WERI-Rb-1 (cell line): ENCODE measurements around the gene ADGRL3.

Source experiments
- DNase-seq: peaks from one replicate; pipeline ENCODE4 v3.0.0-alpha.2; 2020
- H3K27ac ChIP-seq: fragments of 250-450 bp; sonication (Bioruptor Pico); 2 replicates; pipeline ENCODE4 v1.5.1; 2020; ENCODE audit warnings: mild to moderate bottlenecking, moderate library complexity
- H3K27me3 ChIP-seq: fragments of 250-450 bp; sonication (Bioruptor Pico); 2 replicates; pipeline ENCODE4 v1.5.1; 2021; ENCODE audit warnings: mild to moderate bottlenecking, low read depth, moderate library complexity; ENCODE audit not compliant: insufficient read depth, severe bottlenecking
- H3K36me3 ChIP-seq: fragments of 250-450 bp; sonication (Bioruptor Pico); 2 replicates; pipeline ENCODE4 v1.5.1; 2020; ENCODE audit warnings: mild to moderate bottlenecking, moderate library complexity
- H3K4me3 ChIP-seq: 2 replicates; pipeline ENCODE4 v1.5.1; 2011; ENCODE audit warnings: low read depth, mild to moderate bottlenecking, control low read depth, low read length
- H3K9me3 ChIP-seq: fragments of 250-450 bp; sonication (Bioruptor Pico); 2 replicates; pipeline ENCODE4 v1.5.1; 2021; ENCODE audit warnings: mild to moderate bottlenecking, moderate library complexity; ENCODE audit not compliant: severe bottlenecking
- CTCF ChIP-seq: IDR thresholded peaks from 2 replicates; pipeline ENCODE4 v1.5.1; 2011; ENCODE audit warnings: low read depth, mild to moderate bottlenecking, control low read depth, inconsistent platforms, low read length

Gene ADGRL3

GRCh38 chr4:61663310-61663709 is 463.2 kb downstream of the ADGRL3 start:
- Histone ChIP-seq H3K27ac (no peak overlapping the region), H3K27me3 (no peaks in the 10 kb centered on the region), H3K9me3 (peaks cover 4% of the 10 kb centered on the region), H3K36me3 (no peaks in the 10 kb centered on the region), H3K4me3 (no peak overlapping the region)
- no peak for DNase-seq
- no peak for TF ChIP-seq CTCF

GRCh38 chr4:61665649-61666048 is 465.5 kb downstream of the ADGRL3 start:
- Histone ChIP-seq H3K9me3 (peaks cover 5% of the 10 kb centered on the region), H3K27ac (no peak overlapping the region), H3K27me3 (no peaks in the 10 kb centered on the region), H3K4me3 (no peak overlapping the region), H3K36me3 (no peaks in the 10 kb centered on the region)
- no peak for DNase-seq
- TF ChIP-seq CTCF, result no peak

DNA sequence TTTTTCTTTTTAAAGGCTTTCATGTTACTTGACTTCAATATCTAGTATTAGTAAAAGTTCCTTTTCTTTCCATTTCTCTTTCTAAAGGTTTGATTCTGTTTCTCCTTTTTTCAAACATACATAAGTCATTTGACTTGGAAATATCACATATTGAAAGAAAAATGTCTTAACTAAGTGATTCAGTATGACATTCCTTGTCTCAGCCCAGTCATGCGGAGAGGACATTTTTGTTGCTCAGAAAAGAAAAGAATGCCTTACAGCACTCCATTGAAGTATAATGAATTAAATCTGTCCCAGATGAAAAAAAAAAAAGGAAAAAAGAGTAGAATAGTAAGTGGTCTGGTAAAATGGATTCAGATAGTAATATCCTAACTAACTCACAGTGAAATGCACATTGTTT is 466.1 kb downstream of the ADGRL3 start:
- H3K27me3 ChIP-seq, result no peaks in the 10 kb centered on the region

DNA sequence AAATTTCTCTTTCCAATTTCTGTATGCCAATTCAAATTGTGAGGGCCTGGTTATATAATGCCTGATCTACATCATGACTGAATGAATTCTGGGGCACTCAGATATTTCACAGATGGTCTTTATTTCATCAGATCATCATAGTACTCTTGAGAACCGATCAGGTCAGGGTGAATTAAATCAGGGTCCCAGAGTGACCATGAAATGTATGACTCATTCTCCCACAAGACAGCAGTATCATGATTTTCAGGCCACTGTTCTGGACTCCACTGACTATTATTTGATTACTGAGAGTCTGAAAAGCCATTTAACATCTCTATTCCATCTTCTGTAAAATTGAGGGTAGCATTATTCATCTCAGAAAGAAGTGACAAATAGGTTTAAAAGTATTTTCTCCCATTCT is 471.5 kb downstream of the ADGRL3 start:
- TF ChIP-seq CTCF, result no peak
- H3K36me3 ChIP-seq, result no peaks in the 10 kb centered on the region
- no peak overlapping the region for H3K27ac ChIP-seq
- DNase-seq, result no peak
- no peak overlapping the region for H3K4me3 ChIP-seq
- no peaks in the 10 kb centered on the region for H3K27me3 ChIP-seq
- peaks cover 3% of the 10 kb centered on the region for H3K9me3 ChIP-seq

More for the DNA sequence above, 466.1 kb downstream of the ADGRL3 start:
- peaks cover 7% of the 10 kb centered on the region for H3K9me3 ChIP-seq
- no peak for DNase-seq
- no peak overlapping the region for H3K27ac ChIP-seq
- H3K4me3 ChIP-seq, result no peak overlapping the region
- TF ChIP-seq CTCF, result no peak
- no peaks in the 10 kb centered on the region for H3K36me3 ChIP-seq

GRCh38 chr4:61675464-61675863 is 475.3 kb downstream of the ADGRL3 start:
- TF ChIP-seq CTCF, result no peak
- Histone ChIP-seq H3K4me3 (no peak overlapping the region), H3K36me3 (no peaks in the 10 kb centered on the region), H3K9me3 (peaks cover 3% of the 10 kb centered on the region), H3K27ac (no peak overlapping the region), H3K27me3 (no peaks in the 10 kb centered on the region)
- no peak for DNase-seq

DNA sequence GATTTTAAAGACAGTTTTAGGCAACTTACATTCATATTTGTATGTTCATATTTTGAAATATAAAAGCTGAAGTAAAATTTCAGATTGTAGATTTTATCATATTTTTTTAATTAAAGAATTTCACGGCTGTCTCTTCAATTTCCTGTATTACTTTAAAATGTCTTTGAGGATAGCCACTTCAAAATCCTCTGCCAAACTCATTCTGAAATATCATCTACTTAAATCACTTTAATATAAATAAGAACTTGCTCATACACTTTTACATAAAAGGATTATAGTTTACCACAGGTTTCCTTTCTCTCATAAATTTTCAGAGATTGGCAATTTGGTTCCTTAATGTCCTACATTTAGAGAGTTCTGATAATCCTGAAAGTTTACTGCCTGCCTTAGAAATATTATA is 478.2 kb downstream of the ADGRL3 start:
- no peak for DNase-seq
- no peaks in the 10 kb centered on the region for H3K36me3 ChIP-seq
- H3K27me3 ChIP-seq, result no peaks in the 10 kb centered on the region
- no peak overlapping the region for H3K4me3 ChIP-seq
- H3K9me3 ChIP-seq, result no peaks in the 10 kb centered on the region
- no peak for TF ChIP-seq CTCF
- H3K27ac ChIP-seq, result no peak overlapping the region
